H9 (cell line): Measurements from ENCODE around the gene PPIF. TPM values are rescaled to one million over a fixed set of nuclear protein-coding genes. Genes with fewer than 3 reads are reported as not detected.

Source experiments
- DNase-seq: peaks from one replicate; pipeline ENCODE4 v3.0.0-alpha.2; 2017
- H2AFZ ChIP-seq: one replicate; pipeline ENCODE4 v1.6.1; 2013; ENCODE audit warnings: mild to moderate bottlenecking, low read length, control low read depth, moderate library complexity
- H2AK5ac ChIP-seq: 2 replicates; pipeline ENCODE4 v1.6.1; 2013; ENCODE audit warnings: low read length, control low read depth, mixed read lengths; ENCODE audit not compliant: insufficient read length
- H2BK120ac ChIP-seq: one replicate; pipeline ENCODE4 v1.6.1; 2013; ENCODE audit warnings: low read depth, mild to moderate bottlenecking, low read length, control low read depth, inconsistent platforms; ENCODE audit not compliant: poor library complexity, severe bottlenecking
- H2BK12ac ChIP-seq: 2 replicates; pipeline ENCODE4 v1.6.1; 2013; ENCODE audit warnings: low read length, control low read depth, mixed read lengths, low read depth; ENCODE audit not compliant: insufficient read length
- H2BK15ac ChIP-seq: 2 replicates; pipeline ENCODE4 v1.6.1; 2013; ENCODE audit warnings: low read depth, low read length, control low read depth
- H2BK20ac ChIP-seq: one replicate; pipeline ENCODE4 v1.6.1; 2013; ENCODE audit warnings: low read depth, mild to moderate bottlenecking, low read length, control low read depth, inconsistent platforms; ENCODE audit not compliant: poor library complexity, severe bottlenecking
- H2BK5ac ChIP-seq: 2 replicates; pipeline ENCODE4 v1.6.1; 2013; ENCODE audit warnings: low read length, control low read depth, mixed read lengths; ENCODE audit not compliant: insufficient read length
- H3K14ac ChIP-seq: 2 replicates; pipeline ENCODE4 v1.6.1; 2013; ENCODE audit warnings: low read length, control low read depth; ENCODE audit not compliant: insufficient read depth
- H3K18ac ChIP-seq: 2 replicates; pipeline ENCODE4 v1.6.1; 2013; ENCODE audit warnings: low read depth, mild to moderate bottlenecking, mixed read lengths, low read length, control low read depth; ENCODE audit not compliant: insufficient read length
- H3K23ac ChIP-seq: 2 replicates; pipeline ENCODE4 v1.6.1; 2013; ENCODE audit warnings: low read length, control low read depth, mixed read lengths, low read depth; ENCODE audit not compliant: insufficient read length
- H3K23me2 ChIP-seq: 2 replicates; pipeline ENCODE4 v1.6.1; 2013; ENCODE audit warnings: low read depth, mild to moderate bottlenecking, mixed read lengths, low read length, control low read depth; ENCODE audit not compliant: insufficient read length, poor library complexity, severe bottlenecking
- H3K27ac ChIP-seq: 2 replicates; pipeline ENCODE4 v1.5.1; 2013; ENCODE audit warnings: low read length, control low read depth, mixed read lengths, low read depth; ENCODE audit not compliant: insufficient read length
- H3K27me3 ChIP-seq: 2 replicates; pipeline ENCODE4 v1.6.1; 2013; ENCODE audit warnings: low read length, control low read depth, inconsistent platforms; ENCODE audit not compliant: insufficient read depth
- H3K4ac ChIP-seq: 2 replicates; pipeline ENCODE4 v1.6.1; 2013; ENCODE audit warnings: low read depth, mild to moderate bottlenecking, control low read depth, inconsistent platforms, low read length, moderate library complexity
- H3K4me1 ChIP-seq: 2 replicates; pipeline ENCODE4 v1.6.1; 2013; ENCODE audit warnings: low read length, control low read depth, inconsistent platforms; ENCODE audit not compliant: insufficient read depth
- H3K4me2 ChIP-seq: 2 replicates; pipeline ENCODE4 v1.6.1; 2013; ENCODE audit warnings: low read length, control low read depth, mixed read lengths; ENCODE audit not compliant: insufficient read length, insufficient read depth
- H3K56ac ChIP-seq: 2 replicates; pipeline ENCODE4 v1.6.1; 2013; ENCODE audit warnings: low read depth, mild to moderate bottlenecking, mixed read lengths, low read length, control low read depth; ENCODE audit not compliant: insufficient read length
- H3K79me1 ChIP-seq: 2 replicates; pipeline ENCODE4 v1.6.1; 2013; ENCODE audit warnings: low read depth, mild to moderate bottlenecking, moderate library complexity, low read length, control low read depth, inconsistent platforms; ENCODE audit not compliant: insufficient read depth, poor library complexity, severe bottlenecking
- H3K79me2 ChIP-seq: 2 replicates; pipeline ENCODE4 v1.6.1; 2013; ENCODE audit warnings: low read length, control low read depth, inconsistent platforms; ENCODE audit not compliant: insufficient read depth
- H3K9ac ChIP-seq: 2 replicates; pipeline ENCODE4 v1.6.1; 2013; ENCODE audit warnings: low read length, control low read depth, mixed read lengths; ENCODE audit not compliant: insufficient read length; ENCODE audit errors: extremely low read depth
- H3K9me3 ChIP-seq: one replicate; pipeline ENCODE4 v1.6.1; 2013; ENCODE audit warnings: low read depth, low read length, inconsistent platforms; ENCODE audit not compliant: control insufficient read depth
- H3T11ph ChIP-seq: one replicate; pipeline ENCODE4 v1.6.1; 2013; ENCODE audit warnings: mild to moderate bottlenecking, low read length, control low read depth, inconsistent platforms
- H4K20me1 ChIP-seq: one replicate; pipeline ENCODE4 v1.6.1; 2013; ENCODE audit not compliant: control insufficient read depth, insufficient read length, insufficient read depth
- H4K5ac ChIP-seq: 2 replicates; pipeline ENCODE4 v1.6.1; 2013; ENCODE audit warnings: low read depth, mild to moderate bottlenecking, mixed read lengths, low read length, control low read depth; ENCODE audit not compliant: insufficient read length
- H4K8ac ChIP-seq: replicated peaks from 2 replicates; pipeline ENCODE4 v1.6.1; 2013; ENCODE audit warnings: low read length, control low read depth, mixed read lengths, low read depth; ENCODE audit not compliant: insufficient read length
- H4K91ac ChIP-seq: 2 replicates; pipeline ENCODE4 v1.6.1; 2013; ENCODE audit warnings: low read depth, mild to moderate bottlenecking, moderate library complexity, mixed read lengths, low read length, control low read depth; ENCODE audit not compliant: insufficient read length
- H3K27ac Mint-ChIP-seq, 3 experiments: 2 replicates in 2 of 3; 3 replicates in 1 of 3; pipeline ENCODE4 v1.8.0; 2020 to 2021; ENCODE audit warnings: mixed read lengths in 3 of 3, mild to moderate bottlenecking in 1 of 3, moderate library complexity in 1 of 3
- H3K27me3 Mint-ChIP-seq: 2 replicates; pipeline ENCODE4 v1.8.0; 2021; ENCODE audit warnings: low read depth, mild to moderate bottlenecking, moderate library complexity, mixed read lengths
- H3K36me3 Mint-ChIP-seq, 3 experiments: 2 replicates in 2 of 3; 3 replicates in 1 of 3; pipeline ENCODE4 v1.8.0; 2020 to 2021; ENCODE audit warnings: low read depth in 3 of 3, mixed read lengths in 3 of 3; ENCODE audit not compliant: insufficient read depth in 1 of 3
- H3K4me1 Mint-ChIP-seq, 2 experiments: 2 replicates each; pipeline ENCODE4 v1.8.0; 2020; ENCODE audit warnings: mixed read lengths in 2 of 2
- H3K4me3 Mint-ChIP-seq, 2 experiments: 2 replicates in 1 of 2; 3 replicates in 1 of 2; pipeline ENCODE4 v1.8.0; 2020 to 2021; ENCODE audit warnings: mild to moderate bottlenecking in 2 of 2, mixed read lengths in 2 of 2, moderate library complexity in 1 of 2
- H3K9me3 Mint-ChIP-seq, 2 experiments: 2 replicates in 1 of 2; 3 replicates in 1 of 2; pipeline ENCODE4 v1.8.0; 2020; ENCODE audit warnings: mild to moderate bottlenecking in 2 of 2, mixed read lengths in 2 of 2, moderate library complexity in 1 of 2
- WGBS: extraction: QIAGEN DNeasy Blood & Tissue Kit; methylation state at CpG from one replicate; pipeline ENCODE4 v1.1.7; 2013; ENCODE audit warnings: missing lambda C conversion rate, low lambda C conversion rate, mixed read lengths; ENCODE audit not compliant: insufficient read length; ENCODE audit errors: extremely low coverage; 5-methylcytosine and 5-hydroxymethylcytosine counted together
- total RNA-seq: library from RNA; stranded (reverse); gene quantifications from 2 replicates; pipeline ENCODE4 v1.2.1, GENCODE V29; 2021
- TF ChIP-seq, protein P1 (sequence below): fragments of 200-600 bp; sonication (generic); conservative IDR thresholded peaks from 3 replicates; pipeline ENCODE4 v1.8.0; 2021; ENCODE audit warnings: antibody characterized with exemption, mild to moderate bottlenecking

The PPIF gene
- total RNA-seq, 1 experiment from 2014 or later = 79.7 TPM

DNA sequence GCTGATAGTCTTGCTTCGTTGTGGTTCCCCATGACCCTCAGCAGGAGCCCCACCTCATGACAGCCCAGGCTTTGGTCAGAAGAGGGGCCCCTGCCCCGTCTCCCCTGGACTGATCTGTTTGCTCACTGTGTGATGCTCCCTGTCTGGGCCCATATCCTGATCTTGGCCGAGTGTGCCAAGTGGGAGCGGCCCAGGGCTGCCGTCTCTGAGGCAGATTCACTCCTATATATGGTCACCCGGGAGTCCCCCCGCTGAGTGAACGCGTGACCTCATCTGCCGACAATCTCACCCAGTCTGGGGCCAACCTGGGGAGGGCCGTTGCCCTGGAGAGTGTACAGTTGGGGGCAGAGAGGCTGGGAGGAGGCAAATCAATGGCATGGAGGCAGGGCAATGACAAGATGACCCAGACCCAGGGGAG is 34.5 kb downstream of the PPIF start:
- Histone ChIP-seq H3K79me1 (no peaks in the 10 kb centered on the region), H3K18ac (no peak overlapping the region), H3K79me2 (no peaks in the 10 kb centered on the region), H2AK5ac (no peak overlapping the region), H4K20me1 (no peaks in the 10 kb centered on the region), H3K56ac (no peak overlapping the region), H4K8ac (no peak overlapping the region), H3K23me2 (no peaks in the 10 kb centered on the region), H3K4ac (no peak overlapping the region), H2BK120ac (no peak overlapping the region), H4K91ac (no peak overlapping the region), H2BK12ac (no peak overlapping the region), H3K27me3 (no peaks in the 10 kb centered on the region), H2BK15ac (no peak overlapping the region), H3K9ac (no peak overlapping the region), H2AFZ (no peak overlapping the region), H3K4me1 (no peaks in the 10 kb centered on the region), H2BK5ac (no peak overlapping the region), H3K4me2 (no peak overlapping the region), H2BK20ac (no peak overlapping the region), H3T11ph (no peak overlapping the region), H4K5ac (no peak overlapping the region), H3K14ac (0 out of 2 replicates have a peak overlapping the region, but pooled peaks have one; percentile 21), H3K9me3 (no peaks in the 10 kb centered on the region), H3K23ac (no peak overlapping the region), H3K27ac (no peak overlapping the region)
- Mint-ChIP-seq H3K27ac (peak overlapping the region in 1 of 3 experiments; percentile 44; a peak in 2 of 7 replicates), H3K27me3 (peaks cover 2% of the 10 kb centered on the region; the same call in 1 of the 2 replicates), H3K36me3 (no peaks in the 10 kb centered on the region; a peak in 1 of 7 replicates), H3K4me1 (peaks cover 8 to 9% of the 10 kb centered on the region in 2 experiments), H3K9me3 (no peaks in the 10 kb centered on the region), H3K4me3 (no peak overlapping the region)
- TF ChIP-seq, protein P1, sequence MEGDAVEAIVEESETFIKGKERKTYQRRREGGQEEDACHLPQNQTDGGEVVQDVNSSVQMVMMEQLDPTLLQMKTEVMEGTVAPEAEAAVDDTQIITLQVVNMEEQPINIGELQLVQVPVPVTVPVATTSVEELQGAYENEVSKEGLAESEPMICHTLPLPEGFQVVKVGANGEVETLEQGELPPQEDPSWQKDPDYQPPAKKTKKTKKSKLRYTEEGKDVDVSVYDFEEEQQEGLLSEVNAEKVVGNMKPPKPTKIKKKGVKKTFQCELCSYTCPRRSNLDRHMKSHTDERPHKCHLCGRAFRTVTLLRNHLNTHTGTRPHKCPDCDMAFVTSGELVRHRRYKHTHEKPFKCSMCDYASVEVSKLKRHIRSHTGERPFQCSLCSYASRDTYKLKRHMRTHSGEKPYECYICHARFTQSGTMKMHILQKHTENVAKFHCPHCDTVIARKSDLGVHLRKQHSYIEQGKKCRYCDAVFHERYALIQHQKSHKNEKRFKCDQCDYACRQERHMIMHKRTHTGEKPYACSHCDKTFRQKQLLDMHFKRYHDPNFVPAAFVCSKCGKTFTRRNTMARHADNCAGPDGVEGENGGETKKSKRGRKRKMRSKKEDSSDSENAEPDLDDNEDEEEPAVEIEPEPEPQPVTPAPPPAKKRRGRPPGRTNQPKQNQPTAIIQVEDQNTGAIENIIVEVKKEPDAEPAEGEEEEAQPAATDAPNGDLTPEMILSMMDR = no peak
- WGBS = no CpG with 5 or more reads among the region's 11 CpGs
- DNase-seq = peak; percentile 39
